Bladder microvascular endothelial cell (primary cell): Measurements from ENCODE around the gene THSD4. TPM values are rescaled to one million over a fixed set of nuclear protein-coding genes. Genes with fewer than 3 reads are reported as not detected.

Source experiments
- total RNA-seq: library from RNA; depleted of rRNA; stranded (reverse); fragments of >200 nt; gene quantifications from 2 replicates; pipeline ENCODE4 v1.2.3, GENCODE V29; 2014

THSD4 gene
- 7.8 and 71.1 TPM in 2 replicates for total RNA-seq

DNA sequence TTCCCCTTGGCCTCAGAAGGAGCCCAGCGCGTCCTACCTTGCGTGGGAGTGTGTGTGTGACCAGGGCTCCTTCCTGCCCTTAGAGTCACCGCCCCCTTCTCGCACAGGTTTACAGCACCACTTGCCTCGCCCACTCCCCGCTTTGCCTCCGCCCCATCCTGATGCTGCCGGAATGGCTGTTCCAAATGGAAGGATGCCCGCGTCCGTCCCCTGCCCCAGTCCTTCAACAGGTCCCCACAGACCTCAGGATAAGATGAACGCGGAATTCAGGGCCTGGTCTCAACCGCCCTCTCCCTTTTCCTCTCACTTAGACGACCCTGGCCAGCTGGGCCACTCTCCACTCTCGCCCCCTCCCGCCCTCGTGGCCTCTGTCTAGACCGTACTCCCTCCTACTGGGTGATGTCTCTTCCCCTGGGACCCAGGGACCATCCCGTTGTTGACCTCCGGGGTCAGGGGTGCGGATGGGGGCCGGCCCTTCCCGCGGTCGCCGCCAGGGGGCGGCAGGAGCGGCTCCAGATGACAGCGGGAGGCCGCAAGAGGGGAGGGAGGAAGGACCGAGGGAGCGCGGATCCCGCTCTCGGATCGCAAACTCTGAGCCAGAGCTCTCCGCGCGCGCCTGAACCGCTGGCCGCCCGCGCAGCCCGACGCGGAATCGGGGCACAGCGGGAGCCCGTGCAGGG lies at the start of gene THSD4:
Gene THSD4 (plus strand): TSS at position 585 of the 680 bp plus-strand sequence.

GRCh38 chr15:71810256-71811035 lies 695.2 kb downstream of the THSD4 start, which contains the start of gene NR2E3:
Gene NR2E3 (plus strand): TSS chr15:71810554. CDS start chr15:71810744, 190 bp downstream.

Other genes with a start within 250 kb of the THSD4 start
- 0.94 and 0.97 TPM in 2 replicates for gene THAP10, start 223.0 kb upstream of the THSD4 start, total RNA-seq
- gene LRRC49, start 222.6 kb upstream of the THSD4 start, total RNA-seq, result 5.0 and 6.9 TPM in 2 replicates